Stimulated activated effector memory CD8-positive, alpha-beta T cell treated with anti-CD3 and anti-CD28 coated beads, Interleukin-12 subunit alpha, Interleukin-12 subunit beta, amount 100 ng/mL, for 72 hours (primary cell): ENCODE measurements around the gene ADAMTS16.

Experiments used
- ATAC-seq: fragments of 150-1000 bp; cut with Tn5 transposase; 2 replicates; pipeline ENCODE4 v1.10.0; 2021
- DNase-seq, 2 donors: peaks; one replicate each; pipeline ENCODE4 v3.0.0; 2021 to 2022; ENCODE audit warnings: low spot score in 2 of 2
- H3K27ac Mint-ChIP-seq: one replicate; pipeline ENCODE4 v1.8.0; 2022; ENCODE audit warnings: mild to moderate bottlenecking, mixed read lengths
- H3K36me3 Mint-ChIP-seq: one replicate; pipeline ENCODE4 v1.8.0; 2022; ENCODE audit warnings: mild to moderate bottlenecking, mixed read lengths
- H3K4me1 Mint-ChIP-seq: one replicate; pipeline ENCODE4 v1.8.0; 2022; ENCODE audit warnings: mixed read lengths
- H3K4me3 Mint-ChIP-seq: one replicate; pipeline ENCODE4 v1.8.0; 2022; ENCODE audit warnings: mild to moderate bottlenecking, mixed read lengths
- H3K9me3 Mint-ChIP-seq: one replicate; pipeline ENCODE4 v1.8.0; 2022; ENCODE audit warnings: mixed read lengths

The ADAMTS16 gene

GRCh38 chr5:5139777-5140478 is at the start of gene ADAMTS16:
Gene ADAMTS16 (plus strand): TSS chr5:5140330. CDS start chr5:5140468, 138 bp downstream.
- DNase-seq = no peak
- Mint-ChIP-seq H3K4me1 (peaks cover 11% of the 10 kb centered on the region), H3K27ac (no peak within 1 kb of the TSS), H3K36me3 (no peaks in the 10 kb centered on the region), H3K4me3 (no peak within 1 kb of the TSS), H3K9me3 (no peaks in the 10 kb centered on the region)
- ATAC-seq = no peak

- H3K9me3 Mint-ChIP-seq = peaks cover 3% of the 10 kb centered on the region
- H3K27ac Mint-ChIP-seq = no peak overlapping the region
- no peak overlapping the region for H3K4me3 Mint-ChIP-seq
- H3K36me3 Mint-ChIP-seq = no peaks in the 10 kb centered on the region
- no peaks in the 10 kb centered on the region for H3K4me1 Mint-ChIP-seq
- DNase-seq = no peak
- no peak for ATAC-seq
These were observed 48.0 kb upstream of the ADAMTS16 start for GRCh38 chr5:5092149-5092548.

GRCh38 chr5:5100635-5101034 is 39.5 kb upstream of the ADAMTS16 start:
- H3K36me3 Mint-ChIP-seq = no peaks in the 10 kb centered on the region

DNA sequence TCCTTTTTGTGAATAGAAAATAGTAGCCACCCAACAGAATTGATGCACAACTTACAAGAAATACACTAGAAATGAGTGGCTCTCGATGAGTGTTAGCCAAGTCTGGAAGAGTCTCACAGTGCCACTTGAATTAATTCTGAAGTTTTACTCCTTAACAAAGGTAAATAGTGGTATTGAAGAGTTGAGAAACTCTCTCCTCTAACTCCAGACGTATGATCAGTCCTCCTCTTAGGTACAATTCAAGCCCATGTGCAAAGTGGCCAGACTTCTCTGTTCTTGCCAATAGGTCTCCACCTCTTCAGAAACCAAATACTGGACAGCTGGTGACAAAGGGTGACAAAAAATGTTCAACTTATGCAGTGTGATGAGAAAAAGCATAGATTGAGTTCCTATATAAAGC is 38.5 kb upstream of the ADAMTS16 start:
- no peaks in the 10 kb centered on the region for H3K36me3 Mint-ChIP-seq
- H3K4me3 Mint-ChIP-seq = no peak overlapping the region
- no peak for DNase-seq
- ATAC-seq = no peak
- H3K27ac Mint-ChIP-seq = no peak overlapping the region
- H3K9me3 Mint-ChIP-seq = peaks cover 20% of the 10 kb centered on the region
- H3K4me1 Mint-ChIP-seq = no peaks in the 10 kb centered on the region

More at GRCh38 chr5:5100635-5101034, 39.5 kb upstream of the ADAMTS16 start:
- DNase-seq = no peak
- no peak for ATAC-seq
- H3K27ac Mint-ChIP-seq = no peak overlapping the region
- H3K4me3 Mint-ChIP-seq = no peak overlapping the region
- H3K9me3 Mint-ChIP-seq = peaks cover 20% of the 10 kb centered on the region
- H3K4me1 Mint-ChIP-seq = no peaks in the 10 kb centered on the region

- no peak for ATAC-seq
- no peak for DNase-seq
- Mint-ChIP-seq H3K9me3 (peaks cover 22% of the 10 kb centered on the region), H3K4me1 (no peaks in the 10 kb centered on the region), H3K4me3 (no peak overlapping the region), H3K27ac (no peak overlapping the region), H3K36me3 (no peaks in the 10 kb centered on the region)
These were observed 36.9 kb upstream of the ADAMTS16 start for GRCh38 chr5:5103245-5103644.

GRCh38 chr5:5104550-5104949 is 35.6 kb upstream of the ADAMTS16 start:
- peaks cover 17% of the 10 kb centered on the region for H3K9me3 Mint-ChIP-seq
- H3K36me3 Mint-ChIP-seq = no peaks in the 10 kb centered on the region
- no peak for ATAC-seq
- H3K27ac Mint-ChIP-seq = no peak overlapping the region
- H3K4me1 Mint-ChIP-seq = no peaks in the 10 kb centered on the region
- H3K4me3 Mint-ChIP-seq = no peak overlapping the region
- no peak for DNase-seq

GRCh38 chr5:5105531-5105930 is 34.6 kb upstream of the ADAMTS16 start:
- no peak for ATAC-seq

DNA sequence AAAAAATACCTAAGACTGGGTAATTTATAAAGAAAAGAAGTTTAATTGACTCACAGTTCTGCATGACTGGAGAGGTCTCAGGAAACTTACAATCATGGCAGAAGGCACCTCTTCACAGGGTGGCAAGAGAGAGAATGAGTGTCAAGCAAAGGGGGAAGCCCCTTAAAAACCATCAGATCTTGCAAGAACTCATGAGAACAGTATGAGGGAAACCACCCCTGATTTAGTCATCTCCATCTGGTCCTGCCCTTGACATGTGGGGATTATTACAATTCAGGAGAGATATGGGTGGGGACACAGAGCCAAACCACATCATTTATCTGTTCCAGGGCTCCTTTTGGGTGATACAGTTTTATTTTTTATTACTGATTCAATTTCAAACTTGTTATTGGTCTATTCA is 23.2 kb upstream of the ADAMTS16 start:
- Mint-ChIP-seq H3K4me3 (no peak overlapping the region), H3K36me3 (no peaks in the 10 kb centered on the region), H3K4me1 (no peaks in the 10 kb centered on the region), H3K27ac (no peak overlapping the region), H3K9me3 (peaks cover 8% of the 10 kb centered on the region)
- no peak for ATAC-seq
- DNase-seq = no peak

More at GRCh38 chr5:5105531-5105930, 34.6 kb upstream of the ADAMTS16 start:
- H3K36me3 Mint-ChIP-seq = no peaks in the 10 kb centered on the region
- H3K4me1 Mint-ChIP-seq = no peaks in the 10 kb centered on the region
- H3K4me3 Mint-ChIP-seq = no peak overlapping the region
- H3K9me3 Mint-ChIP-seq = peaks cover 17% of the 10 kb centered on the region
- DNase-seq = no peak
- H3K27ac Mint-ChIP-seq = no peak overlapping the region

GRCh38 chr5:5122776-5123175 is 17.4 kb upstream of the ADAMTS16 start:
- H3K36me3 Mint-ChIP-seq = no peaks in the 10 kb centered on the region
- ATAC-seq = no peak
- H3K9me3 Mint-ChIP-seq = peaks cover 8% of the 10 kb centered on the region
- no peak overlapping the region for H3K27ac Mint-ChIP-seq
- no peak overlapping the region for H3K4me3 Mint-ChIP-seq
- no peaks in the 10 kb centered on the region for H3K4me1 Mint-ChIP-seq
- DNase-seq = no peak

DNA sequence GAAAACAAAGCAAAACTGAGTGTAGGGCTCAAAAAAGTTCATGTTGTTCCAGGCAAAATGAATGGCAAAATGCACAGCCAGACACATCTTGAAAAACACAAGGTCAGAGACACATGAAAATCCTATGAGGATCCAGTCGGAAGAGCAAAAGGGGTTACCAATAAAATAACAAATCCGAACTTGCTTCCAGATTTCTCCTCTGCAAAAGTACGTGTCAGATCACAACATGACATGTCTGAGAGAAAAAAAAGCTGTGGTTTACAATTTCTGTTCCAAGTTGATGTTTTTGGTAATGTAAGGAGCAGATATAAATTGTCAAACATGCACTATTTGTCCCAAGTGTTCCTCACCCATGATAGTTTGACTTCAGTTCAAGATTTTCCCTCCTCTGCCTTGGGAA is 15.9 kb upstream of the ADAMTS16 start:
- Mint-ChIP-seq H3K4me3 (no peak overlapping the region), H3K4me1 (no peaks in the 10 kb centered on the region), H3K36me3 (no peaks in the 10 kb centered on the region), H3K9me3 (peaks cover 4% of the 10 kb centered on the region), H3K27ac (no peak overlapping the region)
- DNase-seq = no peak
- no peak for ATAC-seq

DNA sequence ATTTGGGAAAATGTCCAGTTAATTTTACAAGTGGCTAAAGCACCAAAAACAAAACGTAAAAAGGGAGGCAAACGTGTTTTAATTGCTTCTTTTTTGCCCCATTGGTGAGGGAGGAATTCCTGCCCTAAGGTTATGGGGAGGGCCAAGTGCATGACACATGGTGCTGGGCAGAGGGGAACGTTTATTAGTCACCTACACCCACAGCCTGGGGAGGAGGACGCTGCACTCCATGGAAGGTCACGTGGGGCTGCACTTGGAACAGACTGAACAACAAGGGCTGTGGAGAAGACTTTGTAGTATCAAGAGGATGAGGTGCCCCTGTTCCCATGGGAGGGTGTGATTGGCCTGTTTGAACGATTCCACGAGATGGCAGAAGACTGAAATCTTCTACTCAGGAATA is 13.7 kb upstream of the ADAMTS16 start:
- ATAC-seq (no peak), DNase-seq (no peak)
- no peak overlapping the region for H3K27ac Mint-ChIP-seq
- no peaks in the 10 kb centered on the region for H3K4me1 Mint-ChIP-seq
- peaks cover 4% of the 10 kb centered on the region for H3K9me3 Mint-ChIP-seq
- no peak overlapping the region for H3K4me3 Mint-ChIP-seq
- H3K36me3 Mint-ChIP-seq = no peaks in the 10 kb centered on the region

GRCh38 chr5:5128766-5129165 is 11.4 kb upstream of the ADAMTS16 start:
- peaks cover 4% of the 10 kb centered on the region for H3K9me3 Mint-ChIP-seq
- no peak overlapping the region for H3K4me3 Mint-ChIP-seq
- H3K4me1 Mint-ChIP-seq = no peaks in the 10 kb centered on the region
- ATAC-seq = no peak
- no peak for DNase-seq
- H3K36me3 Mint-ChIP-seq = no peaks in the 10 kb centered on the region
- no peak overlapping the region for H3K27ac Mint-ChIP-seq

GRCh38 chr5:5132234-5132633 is 7.9 kb upstream of the ADAMTS16 start:
- Mint-ChIP-seq H3K4me1 (no peaks in the 10 kb centered on the region), H3K9me3 (no peaks in the 10 kb centered on the region), H3K4me3 (no peak overlapping the region), H3K27ac (no peak overlapping the region), H3K36me3 (no peaks in the 10 kb centered on the region)
- ATAC-seq = no peak
- DNase-seq = no peak

DNA sequence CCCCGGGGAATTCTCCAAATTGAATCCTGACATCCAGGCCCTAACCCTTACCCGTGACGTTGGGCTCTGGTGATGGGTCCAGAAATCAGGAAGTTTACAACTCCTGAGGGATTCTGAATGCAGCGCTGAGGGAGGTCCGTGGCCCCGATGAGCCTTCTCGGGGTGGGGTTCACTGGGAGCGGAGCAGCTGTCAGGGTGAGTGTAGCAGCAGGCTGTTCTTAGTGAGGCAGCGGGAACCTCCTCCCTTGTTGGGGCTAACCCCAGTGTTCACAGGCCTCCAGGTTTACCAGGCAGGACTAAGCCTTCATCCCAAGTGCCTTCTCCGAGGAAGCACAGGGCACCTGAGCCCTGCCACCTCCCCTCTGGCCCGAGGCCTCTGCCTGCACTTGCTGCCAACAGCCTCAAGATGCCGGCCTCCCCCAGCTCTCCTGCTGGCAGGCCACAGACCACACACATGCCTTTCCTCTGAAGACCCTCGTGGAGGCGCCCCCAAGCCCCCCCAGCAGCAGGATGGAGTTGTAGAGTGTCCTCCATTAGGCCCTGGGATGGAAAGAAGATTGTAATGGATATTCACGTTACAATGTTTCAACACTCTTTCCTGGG is 7.3 kb upstream of the ADAMTS16 start:
- H3K4me3 Mint-ChIP-seq = no peak overlapping the region
- H3K27ac Mint-ChIP-seq = no peak overlapping the region
- no peaks in the 10 kb centered on the region for H3K36me3 Mint-ChIP-seq

DNA sequence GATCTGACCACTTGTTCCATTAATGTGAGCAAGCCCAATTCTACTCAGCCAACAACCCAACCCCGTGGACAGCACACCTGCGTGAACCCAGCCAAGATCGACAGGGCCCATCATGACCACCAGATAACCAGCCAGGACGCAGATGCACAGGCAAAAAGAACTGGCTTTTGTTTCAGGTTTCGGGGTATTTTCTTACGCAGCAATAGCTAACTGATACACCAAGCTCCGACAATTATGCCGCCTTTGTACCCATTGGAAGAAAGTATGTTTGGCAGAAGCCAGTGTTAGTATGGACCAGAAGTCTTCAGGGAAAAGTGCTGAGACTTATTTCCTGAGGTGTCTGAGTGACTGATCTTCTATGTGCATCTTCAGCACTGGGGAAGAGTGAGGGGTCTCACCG is 6.0 kb upstream of the ADAMTS16 start:
- H3K27ac Mint-ChIP-seq = no peak overlapping the region
- peaks cover 3% of the 10 kb centered on the region for H3K4me1 Mint-ChIP-seq
- H3K36me3 Mint-ChIP-seq = no peaks in the 10 kb centered on the region
- ATAC-seq = no peak
- no peak for DNase-seq
- H3K9me3 Mint-ChIP-seq = no peaks in the 10 kb centered on the region
- no peak overlapping the region for H3K4me3 Mint-ChIP-seq

More for the DNA sequence above, 7.3 kb upstream of the ADAMTS16 start:
- H3K9me3 Mint-ChIP-seq = no peaks in the 10 kb centered on the region
- peak; percentile 9 for ATAC-seq
- no peak for DNase-seq
- H3K4me1 Mint-ChIP-seq = no peaks in the 10 kb centered on the region

DNA sequence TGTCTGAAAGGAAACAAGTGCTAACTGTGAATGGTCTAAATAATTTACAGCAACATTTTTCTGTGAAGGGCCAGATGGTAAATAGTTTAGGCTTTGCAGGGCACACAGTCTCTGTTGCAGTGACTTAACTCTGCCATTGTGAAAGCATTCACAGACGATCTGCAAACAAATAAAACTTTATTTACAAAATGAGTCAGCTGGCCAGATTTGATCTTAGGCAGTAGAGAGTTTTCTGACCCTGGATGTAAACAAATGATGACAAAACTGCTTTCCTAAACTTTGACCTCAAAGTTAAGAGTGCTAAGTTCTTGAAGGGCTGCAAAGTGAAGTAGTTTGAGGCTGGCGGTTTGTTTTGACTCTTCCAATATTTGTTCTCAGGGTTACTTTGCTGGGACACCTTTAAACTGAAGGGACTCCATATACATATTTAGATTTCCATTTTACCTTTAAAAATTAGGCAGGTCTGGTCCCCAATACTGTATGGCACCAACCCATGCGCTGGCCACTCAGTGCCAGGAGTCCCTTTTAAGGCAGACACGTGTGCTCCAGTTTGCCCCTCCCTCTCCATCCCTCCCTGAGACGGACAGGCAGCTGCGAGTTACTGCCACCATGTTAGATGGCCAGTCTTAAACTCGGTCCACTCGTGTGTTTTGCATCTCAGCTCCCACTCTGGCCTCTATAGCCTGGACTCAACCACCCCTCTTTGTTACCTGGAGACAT is 4.0 kb upstream of the ADAMTS16 start:
- H3K4me3 Mint-ChIP-seq = no peak overlapping the region
- no peaks in the 10 kb centered on the region for H3K36me3 Mint-ChIP-seq
- peaks cover 10% of the 10 kb centered on the region for H3K4me1 Mint-ChIP-seq
- DNase-seq (no peak), ATAC-seq (no peak)
- H3K27ac Mint-ChIP-seq = no peak overlapping the region
- H3K9me3 Mint-ChIP-seq = no peaks in the 10 kb centered on the region
